HepG2 (cell line): ENCODE results near the gene SLC25A10. TPM values are rescaled to one million over a fixed set of nuclear protein-coding genes. Genes with fewer than 3 reads are reported as not detected.

Source experiments
- AKAP8 ChIP-seq: sonication (generic); formaldehyde crosslinking; IDR thresholded peaks from 2 replicates; pipeline ENCODE4 v1.5.1; 2020; ENCODE audit warnings: mild to moderate bottlenecking, missing genetic modification reagents
- GTF2F1 ChIP-seq: fragments of 150-350 bp; IDR thresholded peaks from 2 replicates; pipeline ENCODE4 v1.6.1; 2014; ENCODE audit warnings: low read length
- HDAC1 ChIP-seq: sonication (generic); formaldehyde crosslinking; IDR thresholded peaks from 2 replicates; pipeline ENCODE4 v1.5.1; 2020; ENCODE audit warnings: mild to moderate bottlenecking, missing genetic modification reagents
- NPAS2 ChIP-seq: sonication (generic); formaldehyde crosslinking; IDR thresholded peaks from 2 replicates; pipeline ENCODE4 v1.8.0; 2022; ENCODE audit warnings: mild to moderate bottlenecking, missing genetic modification reagents, borderline replicate concordance
- SNRNP70 ChIP-seq: fragments of 200-400 bp; formaldehyde crosslinking; IDR thresholded peaks from 2 replicates; pipeline ENCODE4 v1.6.1; 2017; ENCODE audit warnings: mild to moderate bottlenecking, low read depth, low read length, moderate library complexity
- TSC22D2 ChIP-seq: sonication (generic); formaldehyde crosslinking; IDR thresholded peaks from 2 replicates; pipeline ENCODE4 v1.5.1; 2020; ENCODE audit warnings: missing genetic modification reagents, mild to moderate bottlenecking, borderline replicate concordance
- XRCC5 ChIP-seq: fragments of 200-400 bp; formaldehyde crosslinking; optimal IDR thresholded peaks from 2 replicates; pipeline ENCODE3; 2017; ENCODE audit warnings: mild to moderate bottlenecking, low read length
- ZNF251 ChIP-seq: sonication (generic); formaldehyde crosslinking; IDR thresholded peaks from 2 replicates; pipeline ENCODE4 v1.9.0; 2021; ENCODE audit warnings: mild to moderate bottlenecking, missing genetic modification reagents
- ZNF501 ChIP-seq: sonication (generic); formaldehyde crosslinking; IDR thresholded peaks from 2 replicates; pipeline ENCODE4 v1.5.1; 2020; ENCODE audit warnings: mild to moderate bottlenecking, moderate library complexity, missing genetic modification reagents
- polyA plus RNA-seq, 8 experiments: library from polyadenylated mRNA; depleted of rRNA in 3 of 8; stranded (reverse) in 7 of 8; unstranded in 1 of 8; fragments of >200 nt; fragmentation: Illumina TruSeq in 4 of 8; extraction: Trizol in 4 of 8; gene quantifications; 2 replicates each; pipeline versions ENCODE4 v1.2.1 to v1.2.3, GENCODE V29; 2011 to 2016; ENCODE audit warnings: low read depth in 4 of 8, missing spikeins in 1 of 8, mixed read lengths in 1 of 8; ENCODE audit not compliant: insufficient read depth in 1 of 8
- total RNA-seq, 5 experiments: library from RNA; depleted of rRNA; stranded (reverse); fragments of >200 nt; fragmentation: Illumina TruSeq; extraction: Trizol; gene quantifications; 2 replicates each; pipeline ENCODE4 v1.2.3, GENCODE V29; 2016; ENCODE audit warnings: low read depth in 1 of 5
- TF ChIP-seq, protein P1 (sequence below): sonication (generic); formaldehyde crosslinking; conservative IDR thresholded peaks from 2 replicates; pipeline ENCODE4 v1.4.0; 2020; ENCODE audit warnings: missing genetic modification reagents
- TF ChIP-seq, protein P2 (sequence below): sonication (generic); formaldehyde crosslinking; conservative IDR thresholded peaks from 2 replicates; pipeline ENCODE4 v1.4.0; 2020; ENCODE audit warnings: mild to moderate bottlenecking, missing genetic modification reagents, moderate library complexity
- TF ChIP-seq, protein P3 (sequence below): fragments of 450-650 bp; IDR thresholded peaks from 2 replicates; pipeline ENCODE4 v1.6.1; 2016
- TF ChIP-seq, protein P4 (sequence below): IDR thresholded peaks from 2 replicates; pipeline ENCODE4 v1.6.1; 2016; ENCODE audit warnings: low read depth, control low read depth
- TF ChIP-seq, protein P5 (sequence below): sonication (generic); formaldehyde crosslinking; conservative IDR thresholded peaks from 2 replicates; pipeline ENCODE4 v1.4.0; 2020; ENCODE audit warnings: missing genetic modification reagents

Gene SLC25A10
- total and polyA plus RNA-seq, 2 of the 13 experiments (the other 11 are each of a cell fraction or from before 2014, with no cell fraction given): 46.5 to 140 TPM

DNA sequence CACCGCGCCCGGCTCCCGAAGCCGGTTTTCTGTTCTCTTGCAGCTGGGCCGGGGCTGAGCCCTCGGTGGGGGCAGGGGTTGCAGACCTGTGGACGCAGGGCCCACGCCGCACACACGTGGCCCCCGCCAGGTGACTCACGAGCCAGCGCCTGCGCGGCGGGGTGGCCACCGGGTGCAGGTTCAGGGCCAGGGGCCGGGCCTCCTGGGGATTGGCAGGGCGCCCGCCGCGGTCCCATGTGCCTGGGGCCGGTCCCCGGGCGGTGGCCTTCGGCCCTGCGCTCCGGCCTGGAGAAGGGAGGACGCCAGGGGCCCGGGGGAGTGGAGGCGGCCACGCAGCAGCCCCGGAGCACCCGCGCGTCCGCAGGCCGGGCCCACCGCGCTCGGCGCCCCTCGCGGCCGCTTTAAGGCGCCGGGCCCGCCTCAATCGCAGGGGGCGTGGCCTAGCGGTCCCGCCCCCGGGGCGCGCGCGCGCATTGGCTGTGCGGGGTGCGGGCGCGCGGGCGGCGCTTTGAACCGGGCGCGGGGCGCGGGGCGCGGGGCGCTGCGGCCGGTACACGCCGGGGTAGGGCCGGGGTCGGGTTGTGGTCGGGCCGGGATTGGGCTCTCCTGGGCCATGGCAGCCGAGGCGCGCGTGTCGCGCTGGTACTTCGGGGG is at the start of gene SLC25A10 (continued):
- TF ChIP-seq, protein P1, sequence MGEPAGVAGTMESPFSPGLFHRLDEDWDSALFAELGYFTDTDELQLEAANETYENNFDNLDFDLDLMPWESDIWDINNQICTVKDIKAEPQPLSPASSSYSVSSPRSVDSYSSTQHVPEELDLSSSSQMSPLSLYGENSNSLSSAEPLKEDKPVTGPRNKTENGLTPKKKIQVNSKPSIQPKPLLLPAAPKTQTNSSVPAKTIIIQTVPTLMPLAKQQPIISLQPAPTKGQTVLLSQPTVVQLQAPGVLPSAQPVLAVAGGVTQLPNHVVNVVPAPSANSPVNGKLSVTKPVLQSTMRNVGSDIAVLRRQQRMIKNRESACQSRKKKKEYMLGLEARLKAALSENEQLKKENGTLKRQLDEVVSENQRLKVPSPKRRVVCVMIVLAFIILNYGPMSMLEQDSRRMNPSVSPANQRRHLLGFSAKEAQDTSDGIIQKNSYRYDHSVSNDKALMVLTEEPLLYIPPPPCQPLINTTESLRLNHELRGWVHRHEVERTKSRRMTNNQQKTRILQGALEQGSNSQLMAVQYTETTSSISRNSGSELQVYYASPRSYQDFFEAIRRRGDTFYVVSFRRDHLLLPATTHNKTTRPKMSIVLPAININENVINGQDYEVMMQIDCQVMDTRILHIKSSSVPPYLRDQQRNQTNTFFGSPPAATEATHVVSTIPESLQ (CRISPR knock-in tag): peak; percentile 84; the same call in 1 of the 2 replicates
- TF ChIP-seq TSC22D2: peak; percentile 98
- peak; percentile 97 for TF ChIP-seq ZNF501 (CRISPR knock-in tag)
- TF ChIP-seq, protein P2, sequence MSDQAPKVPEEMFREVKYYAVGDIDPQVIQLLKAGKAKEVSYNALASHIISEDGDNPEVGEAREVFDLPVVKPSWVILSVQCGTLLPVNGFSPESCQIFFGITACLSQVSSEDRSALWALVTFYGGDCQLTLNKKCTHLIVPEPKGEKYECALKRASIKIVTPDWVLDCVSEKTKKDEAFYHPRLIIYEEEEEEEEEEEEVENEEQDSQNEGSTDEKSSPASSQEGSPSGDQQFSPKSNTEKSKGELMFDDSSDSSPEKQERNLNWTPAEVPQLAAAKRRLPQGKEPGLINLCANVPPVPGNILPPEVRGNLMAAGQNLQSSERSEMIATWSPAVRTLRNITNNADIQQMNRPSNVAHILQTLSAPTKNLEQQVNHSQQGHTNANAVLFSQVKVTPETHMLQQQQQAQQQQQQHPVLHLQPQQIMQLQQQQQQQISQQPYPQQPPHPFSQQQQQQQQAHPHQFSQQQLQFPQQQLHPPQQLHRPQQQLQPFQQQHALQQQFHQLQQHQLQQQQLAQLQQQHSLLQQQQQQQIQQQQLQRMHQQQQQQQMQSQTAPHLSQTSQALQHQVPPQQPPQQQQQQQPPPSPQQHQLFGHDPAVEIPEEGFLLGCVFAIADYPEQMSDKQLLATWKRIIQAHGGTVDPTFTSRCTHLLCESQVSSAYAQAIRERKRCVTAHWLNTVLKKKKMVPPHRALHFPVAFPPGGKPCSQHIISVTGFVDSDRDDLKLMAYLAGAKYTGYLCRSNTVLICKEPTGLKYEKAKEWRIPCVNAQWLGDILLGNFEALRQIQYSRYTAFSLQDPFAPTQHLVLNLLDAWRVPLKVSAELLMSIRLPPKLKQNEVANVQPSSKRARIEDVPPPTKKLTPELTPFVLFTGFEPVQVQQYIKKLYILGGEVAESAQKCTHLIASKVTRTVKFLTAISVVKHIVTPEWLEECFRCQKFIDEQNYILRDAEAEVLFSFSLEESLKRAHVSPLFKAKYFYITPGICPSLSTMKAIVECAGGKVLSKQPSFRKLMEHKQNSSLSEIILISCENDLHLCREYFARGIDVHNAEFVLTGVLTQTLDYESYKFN (CRISPR knock-in tag): peak; percentile 91
- TF ChIP-seq, protein P3, sequence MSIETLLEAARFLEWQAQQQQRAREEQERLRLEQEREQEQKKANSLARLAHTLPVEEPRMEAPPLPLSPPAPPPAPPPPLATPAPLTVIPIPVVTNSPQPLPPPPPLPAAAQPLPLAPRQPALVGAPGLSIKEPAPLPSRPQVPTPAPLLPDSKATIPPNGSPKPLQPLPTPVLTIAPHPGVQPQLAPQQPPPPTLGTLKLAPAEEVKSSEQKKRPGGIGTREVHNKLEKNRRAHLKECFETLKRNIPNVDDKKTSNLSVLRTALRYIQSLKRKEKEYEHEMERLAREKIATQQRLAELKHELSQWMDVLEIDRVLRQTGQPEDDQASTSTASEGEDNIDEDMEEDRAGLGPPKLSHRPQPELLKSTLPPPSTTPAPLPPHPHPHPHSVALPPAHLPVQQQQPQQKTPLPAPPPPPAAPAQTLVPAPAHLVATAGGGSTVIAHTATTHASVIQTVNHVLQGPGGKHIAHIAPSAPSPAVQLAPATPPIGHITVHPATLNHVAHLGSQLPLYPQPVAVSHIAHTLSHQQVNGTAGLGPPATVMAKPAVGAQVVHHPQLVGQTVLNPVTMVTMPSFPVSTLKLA: peak; percentile 94
- TF ChIP-seq ZNF251 (CRISPR knock-in tag): no peak
- no peak for TF ChIP-seq GTF2F1
- no peak for TF ChIP-seq XRCC5
- TF ChIP-seq AKAP8 (CRISPR knock-in tag): peak; percentile 98
- TF ChIP-seq SNRNP70: no peak
- TF ChIP-seq, protein P4, sequence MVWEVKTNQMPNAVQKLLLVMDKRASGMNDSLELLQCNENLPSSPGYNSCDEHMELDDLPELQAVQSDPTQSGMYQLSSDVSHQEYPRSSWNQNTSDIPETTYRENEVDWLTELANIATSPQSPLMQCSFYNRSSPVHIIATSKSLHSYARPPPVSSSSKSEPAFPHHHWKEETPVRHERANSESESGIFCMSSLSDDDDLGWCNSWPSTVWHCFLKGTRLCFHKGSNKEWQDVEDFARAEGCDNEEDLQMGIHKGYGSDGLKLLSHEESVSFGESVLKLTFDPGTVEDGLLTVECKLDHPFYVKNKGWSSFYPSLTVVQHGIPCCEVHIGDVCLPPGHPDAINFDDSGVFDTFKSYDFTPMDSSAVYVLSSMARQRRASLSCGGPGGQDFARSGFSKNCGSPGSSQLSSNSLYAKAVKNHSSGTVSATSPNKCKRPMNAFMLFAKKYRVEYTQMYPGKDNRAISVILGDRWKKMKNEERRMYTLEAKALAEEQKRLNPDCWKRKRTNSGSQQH (CRISPR knock-in tag): peak; percentile 96
- TF ChIP-seq HDAC1 (CRISPR knock-in tag): peak; percentile 97
- TF ChIP-seq, protein P5, sequence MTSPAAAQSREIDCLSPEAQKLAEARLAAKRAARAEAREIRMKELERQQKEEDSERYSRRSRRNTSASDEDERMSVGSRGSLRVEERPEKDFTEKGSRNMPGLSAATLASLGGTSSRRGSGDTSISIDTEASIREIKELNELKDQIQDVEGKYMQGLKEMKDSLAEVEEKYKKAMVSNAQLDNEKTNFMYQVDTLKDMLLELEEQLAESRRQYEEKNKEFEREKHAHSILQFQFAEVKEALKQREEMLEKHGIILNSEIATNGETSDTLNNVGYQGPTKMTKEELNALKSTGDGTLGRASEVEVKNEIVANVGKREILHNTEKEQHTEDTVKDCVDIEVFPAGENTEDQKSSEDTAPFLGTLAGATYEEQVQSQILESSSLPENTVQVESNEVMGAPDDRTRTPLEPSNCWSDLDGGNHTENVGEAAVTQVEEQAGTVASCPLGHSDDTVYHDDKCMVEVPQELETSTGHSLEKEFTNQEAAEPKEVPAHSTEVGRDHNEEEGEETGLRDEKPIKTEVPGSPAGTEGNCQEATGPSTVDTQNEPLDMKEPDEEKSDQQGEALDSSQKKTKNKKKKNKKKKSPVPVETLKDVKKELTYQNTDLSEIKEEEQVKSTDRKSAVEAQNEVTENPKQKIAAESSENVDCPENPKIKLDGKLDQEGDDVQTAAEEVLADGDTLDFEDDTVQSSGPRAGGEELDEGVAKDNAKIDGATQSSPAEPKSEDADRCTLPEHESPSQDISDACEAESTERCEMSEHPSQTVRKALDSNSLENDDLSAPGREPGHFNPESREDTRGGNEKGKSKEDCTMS: peak; percentile 91; the same call in 1 of the 2 replicates
- peak; percentile 95; the same call in 1 of the 2 replicates for TF ChIP-seq NPAS2 (CRISPR knock-in tag)
